PC-9 (cell line): Measurements from ENCODE around the gene EXOC7. TPM values are rescaled to one million over a fixed set of nuclear protein-coding genes. Genes with fewer than 3 reads are reported as not detected.

Source experiments
- BruUV-seq: library from RNA; stranded (reverse); fragments of 400-500 nt; replicated peaks from 2 replicates; lab custom pipeline; 2021; lab: Mats Ljungman, UMichigan
- CTCF ChIA-PET: fragments of 300-600 bp; sonication (Branson Sonifier 250); formaldehyde crosslinking; loops from one replicate; lab custom pipeline; 2022; ENCODE audit warnings: antibody characterized with exemption; lab: Charles Lee
- POLR2A ChIA-PET: fragments of 300-600 bp; sonication (Branson Sonifier 250); formaldehyde crosslinking; loops from one replicate; lab custom pipeline; 2022; ENCODE audit warnings: antibody characterized with exemption; ENCODE audit not compliant: unreplicated experiment; lab: Charles Lee
- DNase-seq, 2 experiments: peaks; one replicate each; pipeline versions ENCODE4 v3.0.0 to v3.0.0-alpha.2; 2015 to 2022; ENCODE audit warnings: mixed read lengths in 1 of 2
- H2AFZ ChIP-seq: fragments of 200-600 bp; sonication (generic); 2 replicates; pipeline ENCODE4 v1.8.1; 2017; ENCODE audit warnings: antibody characterized with exemption
- H3F3A ChIP-seq: fragments of 200-600 bp; sonication (generic); 2 replicates; pipeline ENCODE4 v1.8.1; 2017; ENCODE audit warnings: antibody characterized with exemption, mild to moderate bottlenecking, low read depth; ENCODE audit not compliant: insufficient read depth
- H3K27ac ChIP-seq: fragments of 200-600 bp; sonication (generic); 2 replicates; pipeline ENCODE4 v1.6.1; 2016; ENCODE audit warnings: mixed run types
- H3K27me3 ChIP-seq: fragments of 200-600 bp; sonication (generic); 2 replicates; pipeline ENCODE4 v1.6.1; 2016; ENCODE audit warnings: low read depth, mixed run types; ENCODE audit not compliant: insufficient read depth
- H3K36me3 ChIP-seq: fragments of 200-600 bp; sonication (generic); 2 replicates; pipeline ENCODE4 v1.6.1; 2016; ENCODE audit warnings: low read depth, mixed run types
- H3K4me1 ChIP-seq: fragments of 200-600 bp; sonication (generic); replicated peaks from 2 replicates; pipeline ENCODE4 v1.6.1; 2016; ENCODE audit warnings: mixed run types; ENCODE audit not compliant: insufficient read depth
- H3K4me2 ChIP-seq: fragments of 200-600 bp; sonication (generic); 2 replicates; pipeline ENCODE4 v1.6.1; 2017; ENCODE audit warnings: mixed run types
- H3K4me3 ChIP-seq: fragments of 200-600 bp; sonication (generic); 2 replicates; pipeline ENCODE4 v1.6.1; 2016; ENCODE audit warnings: mixed run types
- H3K79me2 ChIP-seq: fragments of 200-600 bp; sonication (generic); 2 replicates; pipeline ENCODE4 v1.6.1; 2017; ENCODE audit warnings: low read depth, mixed run types
- H3K9me2 ChIP-seq: fragments of 200-600 bp; sonication (generic); 2 replicates; pipeline ENCODE4 v1.8.1; 2017; ENCODE audit warnings: mild to moderate bottlenecking; ENCODE audit not compliant: insufficient read depth
- H3K9me3 ChIP-seq: fragments of 200-600 bp; sonication (generic); 2 replicates; pipeline ENCODE4 v1.8.1; 2016; ENCODE audit warnings: low read depth; ENCODE audit not compliant: insufficient read depth
- H4K20me1 ChIP-seq: fragments of 200-600 bp; sonication (generic); 2 replicates; pipeline ENCODE4 v1.8.1; 2017; ENCODE audit not compliant: insufficient read depth
- EZH2 ChIP-seq: fragments of 200-600 bp; sonication (generic); IDR thresholded peaks from 2 replicates; pipeline ENCODE4 v1.8.0; 2017; ENCODE audit warnings: antibody characterized with exemption, low read depth
- intact Hi-C: fragments of 100-400 bp; cut with micrococcal nuclease; formaldehyde crosslinking; loops from one replicate; pipeline ENCODE4 v1.10.0; 2022; ENCODE audit not compliant: unreplicated experiment
- total RNA-seq: library from RNA; stranded (reverse); gene quantifications from 2 replicates; pipeline ENCODE4 v1.2.3, GENCODE V29; 2021
- TF ChIP-seq, protein P1 (sequence below): fragments of 200-600 bp; sonication (generic); conservative IDR thresholded peaks from 2 replicates; pipeline ENCODE4 v1.6.1; 2017; ENCODE audit warnings: mixed run types, antibody characterized with exemption, mild to moderate bottlenecking, moderate library complexity

The EXOC7 gene
- total RNA-seq, 1 experiment from 2014 or later = 131 TPM

GRCh38 chr17:76115138-76115754 is 11.7 kb upstream of the EXOC7 start:
- Histone ChIP-seq H3K27ac (no peak overlapping the region), H3K9me3 (no peaks in the 10 kb centered on the region), H4K20me1 (no peaks in the 10 kb centered on the region), H3K4me3 (no peak overlapping the region), H3F3A (no peaks in the 10 kb centered on the region), H2AFZ (no peak overlapping the region), H3K9me2 (no peaks in the 10 kb centered on the region), H3K79me2 (no peaks in the 10 kb centered on the region), H3K36me3 (no peaks in the 10 kb centered on the region), H3K4me1 (no peaks in the 10 kb centered on the region), H3K4me2 (no peak overlapping the region), H3K27me3 (no peaks in the 10 kb centered on the region)
- intact Hi-C loops = no loop called here
- TF ChIP-seq, protein P1, sequence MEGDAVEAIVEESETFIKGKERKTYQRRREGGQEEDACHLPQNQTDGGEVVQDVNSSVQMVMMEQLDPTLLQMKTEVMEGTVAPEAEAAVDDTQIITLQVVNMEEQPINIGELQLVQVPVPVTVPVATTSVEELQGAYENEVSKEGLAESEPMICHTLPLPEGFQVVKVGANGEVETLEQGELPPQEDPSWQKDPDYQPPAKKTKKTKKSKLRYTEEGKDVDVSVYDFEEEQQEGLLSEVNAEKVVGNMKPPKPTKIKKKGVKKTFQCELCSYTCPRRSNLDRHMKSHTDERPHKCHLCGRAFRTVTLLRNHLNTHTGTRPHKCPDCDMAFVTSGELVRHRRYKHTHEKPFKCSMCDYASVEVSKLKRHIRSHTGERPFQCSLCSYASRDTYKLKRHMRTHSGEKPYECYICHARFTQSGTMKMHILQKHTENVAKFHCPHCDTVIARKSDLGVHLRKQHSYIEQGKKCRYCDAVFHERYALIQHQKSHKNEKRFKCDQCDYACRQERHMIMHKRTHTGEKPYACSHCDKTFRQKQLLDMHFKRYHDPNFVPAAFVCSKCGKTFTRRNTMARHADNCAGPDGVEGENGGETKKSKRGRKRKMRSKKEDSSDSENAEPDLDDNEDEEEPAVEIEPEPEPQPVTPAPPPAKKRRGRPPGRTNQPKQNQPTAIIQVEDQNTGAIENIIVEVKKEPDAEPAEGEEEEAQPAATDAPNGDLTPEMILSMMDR = no peak
- no peak for TF ChIP-seq EZH2
- CTCF ChIA-PET = no interaction called here
- POLR2A ChIA-PET = no interaction called here
- no TSS peak for BruUV-seq
- no peak for DNase-seq

- no peak overlapping the region for H3K4me3 ChIP-seq
- TF ChIP-seq, protein P1 = no peak
- no peak for TF ChIP-seq EZH2
- H2AFZ ChIP-seq = no peak overlapping the region
- ChIA-PET POLR2A (interaction anchor here (0.6 kb wide), 1 partner anchor 229 kb away, joined by 3 read pairs; no protein-coding TSS in a partner anchor), CTCF (no interaction called here)
- no peak overlapping the region for H3K4me2 ChIP-seq
- no peaks in the 10 kb centered on the region for H3K36me3 ChIP-seq
- BruUV-seq = no TSS peak
- no peak overlapping the region for H3K27ac ChIP-seq
- DNase-seq = no peak
- H3F3A ChIP-seq = no peaks in the 10 kb centered on the region
- intact Hi-C loops = no loop called here
- no peaks in the 10 kb centered on the region for H3K4me1 ChIP-seq
- H4K20me1 ChIP-seq = no peaks in the 10 kb centered on the region
- H3K9me3 ChIP-seq = no peaks in the 10 kb centered on the region
- no peaks in the 10 kb centered on the region for H3K9me2 ChIP-seq
- H3K27me3 ChIP-seq = no peaks in the 10 kb centered on the region
- no peaks in the 10 kb centered on the region for H3K79me2 ChIP-seq
Measured at GRCh38 chr17:76111956-76112355, 8.4 kb upstream of the EXOC7 start.

- peaks cover 4% of the 10 kb centered on the region for H3K4me1 ChIP-seq
- no peaks in the 10 kb centered on the region for H4K20me1 ChIP-seq
- no peaks in the 10 kb centered on the region for H3K27me3 ChIP-seq
- H3K79me2 ChIP-seq = peaks cover 8% of the 10 kb centered on the region
- H3K9me3 ChIP-seq = no peaks in the 10 kb centered on the region
- H2AFZ ChIP-seq = no peak overlapping the region
- TF ChIP-seq, protein P1 = peak; percentile 32; the same call in 1 of the 2 replicates
- TF ChIP-seq EZH2 = no peak
- ChIA-PET CTCF (no interaction called here), POLR2A (interaction anchor here (0.6 kb wide), 1 partner anchor 161 kb away, joined by 3 read pairs; no protein-coding TSS in a partner anchor)
- H3K36me3 ChIP-seq = no peaks in the 10 kb centered on the region
- BruUV-seq = no TSS peak
- H3K27ac ChIP-seq = no peak overlapping the region
- H3F3A ChIP-seq = peaks cover 6% of the 10 kb centered on the region; the same call in 1 of the 2 replicates
- DNase-seq = no peak
- no peaks in the 10 kb centered on the region for H3K9me2 ChIP-seq
- H3K4me3 ChIP-seq = no peak overlapping the region
- intact Hi-C loops = loop anchor here (10.0 kb wide), 1 partner anchor 203 kb away; the partner anchor contains the start of gene MRPL38
- H3K4me2 ChIP-seq = no peak overlapping the region
Measured at GRCh38 chr17:76107509-76107908, 3.9 kb upstream of the EXOC7 start.
